HCT116 (cell line): ENCODE results near the gene DRD4. TPM values are rescaled to one million over a fixed set of nuclear protein-coding genes. Genes with fewer than 3 reads are reported as not detected.

Experiments
- ATAC-seq: fragments of 200-7000 bp; cut with Tn5 transposase; 2 replicates; pipeline ENCODE4 v1.9.1; 2020; ENCODE audit warnings: mild to moderate bottlenecking, moderate library complexity
- BruUV-seq: library from RNA; stranded (reverse); fragments of 400-500 nt; replicated peaks from 2 replicates; lab custom pipeline; 2021; lab: Mats Ljungman, UMichigan
- CTCF ChIA-PET: fragments of 300-600 bp; sonication (Branson Sonifier 250); formaldehyde crosslinking; loops from one replicate; lab custom pipeline; 2021; ENCODE audit warnings: antibody characterized with exemption; lab: Charles Lee
- POLR2A ChIA-PET: fragments of 300-600, 350-600 bp; sonication (Branson Sonifier 250); formaldehyde crosslinking; loops from one replicate; lab custom pipeline; 2021; ENCODE audit warnings: antibody characterized with exemption; lab: Charles Lee
- RAD21 ChIA-PET, 2 experiments: fragments of 300-600 bp; sonication (Branson Sonifier 250); formaldehyde crosslinking; loops; one replicate each; lab custom pipeline; 2023; ENCODE audit warnings: low total read pairs in 2 of 2; ENCODE audit not compliant: uncharacterized antibody in 2 of 2, unreplicated experiment in 2 of 2, low non-redundant PET in 1 of 2; lab: Charles Lee
- DNase-seq: peaks from one replicate; pipeline ENCODE4 v3.0.0-alpha.2; 2010; ENCODE audit warnings: low read depth, low spot score
- H2AFZ ChIP-seq: fragments of 200-600 bp; shearing (Covaris generic), sonication (generic); 2 replicates; pipeline ENCODE4 v1.6.1; 2017; ENCODE audit warnings: low read depth, mixed run types, mixed read lengths, antibody characterized with exemption, low read length; ENCODE audit not compliant: poor library complexity, severe bottlenecking
- H3K27ac ChIP-seq: 2 replicates; pipeline ENCODE4 v1.5.1; 2012; ENCODE audit warnings: low read depth, low read length
- H3K27me3 ChIP-seq: fragments of 200-600 bp; sonication (generic); 2 replicates; pipeline ENCODE4 v1.6.1; 2016; ENCODE audit warnings: mixed run types, low read length, mixed read lengths; ENCODE audit not compliant: insufficient read depth
- H3K36me3 ChIP-seq, 2 experiments: fragments of 200-500 bp in 1 of 2; fragments of 200-600 bp in 1 of 2; sonication (Bioruptor generic) in 1 of 2; sonication (generic) in 1 of 2; 2 replicates each; pipeline versions ENCODE4 v1.5.1 to v1.6.1; 2014 to 2016; ENCODE audit warnings: low read length in 2 of 2, inconsistent platforms in 1 of 2, mixed read lengths in 1 of 2, mixed run types in 1 of 2; ENCODE audit not compliant: insufficient read depth in 2 of 2, control insufficient read depth in 1 of 2
- H3K4me1 ChIP-seq, 2 experiments: fragments of 200-600 bp in 1 of 2; sonication (generic) in 1 of 2; 2 replicates each; pipeline versions ENCODE4 v1.5.1 to v1.6.1; 2012 to 2017; ENCODE audit warnings: low read length in 2 of 2, inconsistent platforms in 1 of 2, mild to moderate bottlenecking in 1 of 2, mixed read lengths in 1 of 2, mixed run types in 1 of 2, moderate library complexity in 1 of 2; ENCODE audit not compliant: insufficient read depth in 2 of 2, control insufficient read depth in 1 of 2
- H3K4me2 ChIP-seq: fragments of 200-600 bp; sonication (generic); 2 replicates; pipeline ENCODE4 v1.6.1; 2017; ENCODE audit warnings: mixed run types, low read length, mixed read lengths
- H3K4me3 ChIP-seq, 2 experiments: fragments of 200-600 bp in 1 of 2; sonication (generic) in 1 of 2; replicated peaks in 1 of 2; 2 replicates each; pipeline ENCODE4 v1.5.1; 2011 to 2016; ENCODE audit warnings: low read length in 2 of 2, control low read depth in 1 of 2, low read depth in 1 of 2, mild to moderate bottlenecking in 1 of 2, mixed read lengths in 1 of 2, mixed run types in 1 of 2
- H3K79me2 ChIP-seq: fragments of 200-600 bp; sonication (generic); 2 replicates; pipeline ENCODE4 v1.6.1; 2017; ENCODE audit warnings: mild to moderate bottlenecking, mixed run types, low read length, moderate library complexity, mixed read lengths; ENCODE audit not compliant: insufficient read depth
- H3K9ac ChIP-seq: fragments of 200-600 bp; sonication (generic); 2 replicates; pipeline ENCODE4 v1.6.1; 2016; ENCODE audit warnings: low read length, mixed read lengths
- H3K9me2 ChIP-seq: fragments of 200-600 bp; sonication (generic), shearing (Covaris generic); 2 replicates; pipeline ENCODE4 v1.6.1; 2017; ENCODE audit warnings: mixed run types, mild to moderate bottlenecking, moderate library complexity; ENCODE audit not compliant: insufficient read depth
- H3K9me3 ChIP-seq, 2 experiments: fragments of 200-500 bp in 1 of 2; fragments of 200-600 bp in 1 of 2; sonication (Bioruptor generic) in 1 of 2; sonication (generic) in 1 of 2; 2 replicates each; pipeline ENCODE4 v1.6.1; 2014 to 2017; ENCODE audit warnings: low read length in 2 of 2, mixed read lengths in 2 of 2, inconsistent platforms in 1 of 2, low read depth in 1 of 2, mild to moderate bottlenecking in 1 of 2, mixed run types in 1 of 2, moderate library complexity in 1 of 2; ENCODE audit not compliant: control insufficient read depth in 1 of 2, insufficient read depth in 1 of 2
- H4K20me1 ChIP-seq: fragments of 200-600 bp; sonication (generic), shearing (Covaris generic); 2 replicates; pipeline ENCODE4 v1.6.1; 2017; ENCODE audit warnings: mixed run types, mild to moderate bottlenecking, moderate library complexity; ENCODE audit not compliant: insufficient read depth
- CBX3 ChIP-seq: IDR thresholded peaks from 2 replicates; pipeline ENCODE4 v1.6.1; 2012; ENCODE audit warnings: low read depth
- EGR1 ChIP-seq: IDR thresholded peaks from 2 replicates; pipeline ENCODE4 v1.6.1; 2012; ENCODE audit warnings: low read depth
- ELF1 ChIP-seq: IDR thresholded peaks from 2 replicates; pipeline ENCODE4 v1.6.1; 2012; ENCODE audit warnings: low read depth, borderline replicate concordance
- FOSL1 ChIP-seq: IDR thresholded peaks from 2 replicates; pipeline ENCODE4 v1.6.1; 2012; ENCODE audit warnings: low read depth
- ZFX ChIP-seq: fragments of 450-650 bp; IDR thresholded peaks from 2 replicates; pipeline ENCODE4 v1.6.1; 2017
- intact Hi-C: fragments of 100-400 bp; cut with micrococcal nuclease; formaldehyde crosslinking; loops from 2 replicates; pipeline ENCODE4 v1.10.0; 2022
- total RNA-seq: library from RNA; stranded (reverse); gene quantifications from one replicate; pipeline ENCODE4 v1.2.1, GENCODE V29; 2021; ENCODE audit not compliant: unreplicated experiment

The DRD4 gene
- total RNA-seq, 1 experiment from 2014 or later = 2.4 TPM

GRCh38 chr11:601573-602245, 35.4 kb upstream of the DRD4 start:
- Histone ChIP-seq H3K9me3 (no peaks in the 10 kb centered on the region), H3K4me2 (no peak overlapping the region), H3K4me3 (no peak overlapping the region), H4K20me1 (no peaks in the 10 kb centered on the region), H3K9ac (no peak overlapping the region), H3K9me2 (no peaks in the 10 kb centered on the region), H3K36me3 (peaks cover 52 to 63% of the 10 kb centered on the region in 2 experiments; a peak in 3 of 4 replicates), H3K27me3 (no peaks in the 10 kb centered on the region), H2AFZ (no peak overlapping the region), H3K4me1 (no peaks in the 10 kb centered on the region), H3K27ac (no peak overlapping the region), H3K79me2 (peaks cover 59% of the 10 kb centered on the region)
- TF ChIP-seq CBX3 (no peak), ZFX (0 out of 2 replicates have a peak, but pooled peaks have one; percentile 7), EGR1 (no peak)
- ChIA-PET POLR2A (no interaction called here), RAD21 (no interaction called here), CTCF (no interaction called here)
- no peak for ATAC-seq
- DNase-seq = no peak
- intact Hi-C loops = no loop called here
- BruUV-seq = no TSS peak

DNA sequence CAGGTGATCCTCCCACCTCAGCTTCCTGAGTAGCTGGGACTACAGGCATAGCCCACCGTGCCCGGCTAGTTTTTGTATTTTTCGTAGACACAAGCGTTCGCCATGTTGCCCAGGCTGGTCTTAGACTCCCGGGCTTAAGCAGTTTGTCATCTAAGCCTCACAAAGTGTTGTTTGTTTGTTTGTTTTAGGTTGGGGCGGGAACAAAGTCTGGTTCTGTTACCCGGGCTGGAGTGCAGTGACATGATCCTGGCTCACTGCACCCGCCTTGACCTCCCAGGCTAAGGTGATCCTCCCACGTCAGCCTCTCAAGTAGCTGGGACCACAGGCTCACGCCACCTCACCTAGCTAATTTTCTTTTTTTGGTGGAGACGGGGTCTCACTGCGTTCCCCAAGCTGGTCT, 33.9 kb upstream of the DRD4 start:
- intact Hi-C loops = no loop called here
- BruUV-seq = no TSS peak
- ChIA-PET POLR2A (interaction anchor here (1.0 kb wide), 1 partner anchor 27 kb away, joined by 3 read pairs; the partner anchor contains the start of gene PHRF1), CTCF (no interaction called here), RAD21 (no interaction called here)
- ATAC-seq (no peak), DNase-seq (no peak)
- peaks cover 49 to 59% of the 10 kb centered on the region in 2 experiments; a peak in 3 of 4 replicates for H3K36me3 ChIP-seq
- no peak overlapping the region for H3K9ac ChIP-seq
- TF ChIP-seq ELF1 = no peak
- TF ChIP-seq FOSL1 = no peak
- no peaks in the 10 kb centered on the region for H3K27me3 ChIP-seq
- no peak overlapping the region for H3K4me3 ChIP-seq
- H3K4me2 ChIP-seq = no peak overlapping the region
- no peaks in the 10 kb centered on the region for H3K9me3 ChIP-seq
- H4K20me1 ChIP-seq = no peaks in the 10 kb centered on the region
- H3K9me2 ChIP-seq = no peaks in the 10 kb centered on the region
- H2AFZ ChIP-seq = no peak overlapping the region
- peaks cover 48% of the 10 kb centered on the region; the same call in 1 of the 2 replicates for H3K79me2 ChIP-seq
- no peak overlapping the region for H3K27ac ChIP-seq
- no peaks in the 10 kb centered on the region for H3K4me1 ChIP-seq
